Endodermal cell (in vitro differentiated cells): ENCODE data around the gene CACNG4. TPM values are rescaled to one million over a fixed set of nuclear protein-coding genes. Genes with fewer than 3 reads are reported as not detected.

Source experiments
- DNase-seq: peaks from one replicate; pipeline ENCODE4 v3.0.0-alpha.2; 2017
- H3K27ac ChIP-seq: 2 replicates; pipeline ENCODE4 v1.5.1; 2013; ENCODE audit warnings: mild to moderate bottlenecking, low read depth, low read length, moderate library complexity
- H3K27me3 ChIP-seq: 2 replicates; pipeline ENCODE4 v1.6.1; 2013; ENCODE audit warnings: mild to moderate bottlenecking, low read length, moderate library complexity; ENCODE audit not compliant: insufficient read depth, control insufficient read depth, poor library complexity, severe bottlenecking
- H3K36me3 ChIP-seq: 2 replicates; pipeline ENCODE4 v1.7.0; 2013; ENCODE audit warnings: mild to moderate bottlenecking, low read length, moderate library complexity; ENCODE audit not compliant: control insufficient read depth, insufficient read depth
- H3K4me1 ChIP-seq: one replicate; pipeline ENCODE4 v1.7.0; 2013; ENCODE audit warnings: low read length; ENCODE audit not compliant: control insufficient read depth, insufficient read depth
- H3K4me3 ChIP-seq: 2 replicates; pipeline ENCODE4 v1.5.1; 2013; ENCODE audit warnings: mild to moderate bottlenecking, low read length, moderate library complexity
- H3K9ac ChIP-seq: 2 replicates; pipeline ENCODE4 v1.6.1; 2013; ENCODE audit warnings: mild to moderate bottlenecking, low read length, moderate library complexity; ENCODE audit not compliant: poor library complexity, severe bottlenecking; ENCODE audit errors: extremely low read depth
- H3K9me3 ChIP-seq: 2 replicates; pipeline ENCODE4 v1.6.1; 2013; ENCODE audit warnings: mild to moderate bottlenecking, low read length, moderate library complexity; ENCODE audit not compliant: control insufficient read depth
- H3K27ac Mint-ChIP-seq: 2 replicates; pipeline ENCODE4 v1.8.0; 2020; ENCODE audit warnings: mixed read lengths
- H3K27me3 Mint-ChIP-seq: 2 replicates; pipeline ENCODE4 v1.8.0; 2021; ENCODE audit warnings: mild to moderate bottlenecking, mixed read lengths; ENCODE audit not compliant: insufficient read depth
- H3K36me3 Mint-ChIP-seq: 2 replicates; pipeline ENCODE4 v1.8.0; 2020; ENCODE audit warnings: low read depth, mixed read lengths
- H3K4me1 Mint-ChIP-seq: 2 replicates; pipeline ENCODE4 v1.8.0; 2020; ENCODE audit warnings: mixed read lengths
- H3K4me3 Mint-ChIP-seq: 2 replicates; pipeline ENCODE4 v1.8.0; 2020; ENCODE audit warnings: mild to moderate bottlenecking, moderate library complexity, mixed read lengths
- H3K9me3 Mint-ChIP-seq: 2 replicates; pipeline ENCODE4 v1.8.0; 2020; ENCODE audit warnings: mild to moderate bottlenecking, mixed read lengths
- WGBS, 2 experiments: methylation state at CpG; one replicate each; pipeline versions ENCODE4 v1.1.5 to v1.1.7; 2013; ENCODE audit warnings: missing lambda C conversion rate in 2 of 2, mixed read lengths in 1 of 2; ENCODE audit not compliant: insufficient coverage in 1 of 2, insufficient read length in 1 of 2; 5-methylcytosine and 5-hydroxymethylcytosine counted together
- total RNA-seq, 2 donors: library from RNA; stranded (reverse); fragmentation: NEBNext Ultra II Directional in 1 of 2; extraction: Animal tissue kit (Norgen Biotek cat#: 25700) in 1 of 2; gene quantifications; 2 replicates in 1 of 2; 3 replicates in 1 of 2; pipeline ENCODE4 v1.2.1, GENCODE V29; 2021
- TF ChIP-seq, protein P1 (sequence below): fragments of 200-600 bp; sonication (generic); conservative IDR thresholded peaks from 2 replicates; pipeline ENCODE4 v1.5.0; 2021; ENCODE audit warnings: antibody characterized with exemption, mild to moderate bottlenecking

Gene CACNG4
- total RNA-seq, 2 donors from 2014 or later = 0.22 to 1.3 TPM

DNA sequence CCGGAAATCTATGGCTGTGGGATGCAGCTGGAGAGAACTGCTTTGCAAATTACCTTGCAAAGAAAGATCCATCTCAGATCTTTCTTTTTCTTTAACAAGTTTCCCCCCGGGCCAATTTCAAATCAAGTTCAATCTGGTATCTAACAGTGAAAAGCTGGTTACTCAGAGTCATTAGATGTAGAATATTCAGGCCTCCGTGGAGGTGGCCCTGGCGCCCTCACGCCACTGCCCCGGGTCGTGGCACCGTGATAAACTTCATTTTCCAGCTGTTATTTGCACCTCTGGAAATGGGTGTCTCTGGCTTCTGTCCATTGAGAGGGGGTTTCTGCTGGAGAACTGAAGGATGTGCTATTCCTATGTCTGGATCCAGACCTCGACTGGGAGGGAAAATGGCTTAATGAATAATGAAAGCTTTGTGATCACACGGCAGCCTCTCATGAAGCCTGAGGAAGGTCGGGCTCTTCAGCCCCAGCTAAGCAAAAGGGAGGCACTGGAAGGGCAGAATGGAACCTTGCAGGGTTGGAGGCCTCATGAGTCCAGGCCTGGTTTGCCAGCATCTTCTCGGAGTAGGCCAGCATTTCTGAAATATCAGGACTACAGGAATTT is 30.5 kb downstream of the CACNG4 start:
- no peak overlapping the region for H3K27ac ChIP-seq
- H3K4me1 Mint-ChIP-seq = no peaks in the 10 kb centered on the region

DNA sequence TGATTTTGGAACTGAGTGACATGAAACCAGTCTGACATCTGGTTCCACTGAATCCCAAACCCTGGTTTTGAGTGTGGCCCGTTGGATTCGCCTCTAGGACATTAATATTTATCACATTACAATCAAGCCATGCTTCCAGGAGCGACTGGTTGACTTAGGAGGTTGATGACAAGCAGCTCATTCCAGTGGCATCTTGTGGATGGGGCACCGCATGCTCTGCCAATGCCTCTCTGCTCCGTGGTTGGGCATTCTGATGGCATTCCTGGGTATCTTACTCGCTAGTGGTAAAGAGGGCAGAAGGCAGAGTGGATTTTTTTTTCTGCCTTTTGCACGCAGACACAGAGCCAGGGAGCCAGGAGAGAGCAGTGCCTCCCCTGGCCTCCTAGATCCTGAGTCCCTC is 31.4 kb downstream of the CACNG4 start:
- Histone ChIP-seq H3K36me3 (no peaks in the 10 kb centered on the region), H3K9me3 (no peaks in the 10 kb centered on the region), H3K27me3 (no peaks in the 10 kb centered on the region), H3K9ac (no peak overlapping the region), H3K27ac (no peak overlapping the region), H3K4me3 (no peak overlapping the region), H3K4me1 (no peaks in the 10 kb centered on the region)
- Mint-ChIP-seq H3K36me3 (no peaks in the 10 kb centered on the region), H3K4me1 (no peaks in the 10 kb centered on the region), H3K27me3 (no peaks in the 10 kb centered on the region), H3K4me3 (no peak overlapping the region), H3K27ac (no peak overlapping the region), H3K9me3 (peaks cover 6% of the 10 kb centered on the region)
- TF ChIP-seq, protein P1, sequence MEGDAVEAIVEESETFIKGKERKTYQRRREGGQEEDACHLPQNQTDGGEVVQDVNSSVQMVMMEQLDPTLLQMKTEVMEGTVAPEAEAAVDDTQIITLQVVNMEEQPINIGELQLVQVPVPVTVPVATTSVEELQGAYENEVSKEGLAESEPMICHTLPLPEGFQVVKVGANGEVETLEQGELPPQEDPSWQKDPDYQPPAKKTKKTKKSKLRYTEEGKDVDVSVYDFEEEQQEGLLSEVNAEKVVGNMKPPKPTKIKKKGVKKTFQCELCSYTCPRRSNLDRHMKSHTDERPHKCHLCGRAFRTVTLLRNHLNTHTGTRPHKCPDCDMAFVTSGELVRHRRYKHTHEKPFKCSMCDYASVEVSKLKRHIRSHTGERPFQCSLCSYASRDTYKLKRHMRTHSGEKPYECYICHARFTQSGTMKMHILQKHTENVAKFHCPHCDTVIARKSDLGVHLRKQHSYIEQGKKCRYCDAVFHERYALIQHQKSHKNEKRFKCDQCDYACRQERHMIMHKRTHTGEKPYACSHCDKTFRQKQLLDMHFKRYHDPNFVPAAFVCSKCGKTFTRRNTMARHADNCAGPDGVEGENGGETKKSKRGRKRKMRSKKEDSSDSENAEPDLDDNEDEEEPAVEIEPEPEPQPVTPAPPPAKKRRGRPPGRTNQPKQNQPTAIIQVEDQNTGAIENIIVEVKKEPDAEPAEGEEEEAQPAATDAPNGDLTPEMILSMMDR = no peak
- no peak for DNase-seq
- 94% methylated on average over 4 to 7 of the region's 7 CpGs for WGBS, 2 experiments

More for the DNA sequence above, 30.5 kb downstream of the CACNG4 start:
- H3K9me3 ChIP-seq = no peaks in the 10 kb centered on the region
- no peak overlapping the region for H3K27ac Mint-ChIP-seq
- H3K9ac ChIP-seq = no peak overlapping the region
- H3K4me3 ChIP-seq = no peak overlapping the region
- WGBS, 2 experiments = 91 to 92% methylated on average over 5 to 12 of the region's 12 CpGs
- TF ChIP-seq, protein P1 = no peak
- no peaks in the 10 kb centered on the region for H3K4me1 ChIP-seq
- no peaks in the 10 kb centered on the region for H3K27me3 ChIP-seq
- no peak for DNase-seq
- no peak overlapping the region for H3K4me3 Mint-ChIP-seq
- H3K27me3 Mint-ChIP-seq = no peaks in the 10 kb centered on the region
- no peaks in the 10 kb centered on the region for H3K9me3 Mint-ChIP-seq
- H3K36me3 ChIP-seq = no peaks in the 10 kb centered on the region
- H3K36me3 Mint-ChIP-seq = no peaks in the 10 kb centered on the region

DNA sequence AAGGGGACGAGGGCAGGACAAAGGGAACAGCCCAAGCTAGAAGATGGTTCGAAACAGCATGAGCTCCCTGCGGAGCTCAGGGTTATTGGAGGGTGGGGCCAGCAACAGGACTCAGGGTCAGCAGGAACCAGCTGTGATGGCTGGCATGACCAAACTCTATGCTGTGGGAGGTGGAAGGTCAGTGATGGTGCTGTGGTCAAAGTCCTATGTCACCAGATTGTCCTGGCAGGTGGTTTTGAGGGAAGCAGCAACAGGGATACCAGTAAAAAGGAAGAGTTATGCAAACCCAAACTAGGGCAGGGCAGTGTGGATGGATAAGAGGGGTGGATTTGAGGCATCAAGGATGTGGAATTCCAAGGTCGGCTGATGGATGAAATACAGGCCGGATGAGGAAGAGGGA is 32.4 kb downstream of the CACNG4 start:
- no peaks in the 10 kb centered on the region for H3K4me1 ChIP-seq
- Mint-ChIP-seq H3K27me3 (no peaks in the 10 kb centered on the region), H3K27ac (no peak overlapping the region), H3K4me3 (no peak overlapping the region), H3K4me1 (no peaks in the 10 kb centered on the region), H3K36me3 (no peaks in the 10 kb centered on the region), H3K9me3 (peaks cover 11% of the 10 kb centered on the region)
- WGBS, 2 experiments = 90 to 98% methylated on average over 5 of the region's 5 CpGs
- no peak overlapping the region for H3K27ac ChIP-seq
- no peaks in the 10 kb centered on the region for H3K9me3 ChIP-seq
- H3K36me3 ChIP-seq = no peaks in the 10 kb centered on the region
- TF ChIP-seq, protein P1 = no peak
- H3K27me3 ChIP-seq = no peaks in the 10 kb centered on the region
- DNase-seq = no peak
- no peak overlapping the region for H3K4me3 ChIP-seq
- H3K9ac ChIP-seq = no peak overlapping the region
